IPS-18c (cell line): Measurements from ENCODE around the gene RTN4R.

Source experiments
- H3K4me3 ChIP-seq: 2 replicates; pipeline ENCODE4 v1.7.0; 2013; ENCODE audit warnings: low read depth, mild to moderate bottlenecking, low read length, moderate library complexity; ENCODE audit not compliant: insufficient read depth
- H3K9me3 ChIP-seq: one replicate; pipeline ENCODE4 v1.6.1; 2013; ENCODE audit warnings: mild to moderate bottlenecking, low read length, moderate library complexity; ENCODE audit not compliant: control insufficient read depth, insufficient read depth

The RTN4R gene

DNA sequence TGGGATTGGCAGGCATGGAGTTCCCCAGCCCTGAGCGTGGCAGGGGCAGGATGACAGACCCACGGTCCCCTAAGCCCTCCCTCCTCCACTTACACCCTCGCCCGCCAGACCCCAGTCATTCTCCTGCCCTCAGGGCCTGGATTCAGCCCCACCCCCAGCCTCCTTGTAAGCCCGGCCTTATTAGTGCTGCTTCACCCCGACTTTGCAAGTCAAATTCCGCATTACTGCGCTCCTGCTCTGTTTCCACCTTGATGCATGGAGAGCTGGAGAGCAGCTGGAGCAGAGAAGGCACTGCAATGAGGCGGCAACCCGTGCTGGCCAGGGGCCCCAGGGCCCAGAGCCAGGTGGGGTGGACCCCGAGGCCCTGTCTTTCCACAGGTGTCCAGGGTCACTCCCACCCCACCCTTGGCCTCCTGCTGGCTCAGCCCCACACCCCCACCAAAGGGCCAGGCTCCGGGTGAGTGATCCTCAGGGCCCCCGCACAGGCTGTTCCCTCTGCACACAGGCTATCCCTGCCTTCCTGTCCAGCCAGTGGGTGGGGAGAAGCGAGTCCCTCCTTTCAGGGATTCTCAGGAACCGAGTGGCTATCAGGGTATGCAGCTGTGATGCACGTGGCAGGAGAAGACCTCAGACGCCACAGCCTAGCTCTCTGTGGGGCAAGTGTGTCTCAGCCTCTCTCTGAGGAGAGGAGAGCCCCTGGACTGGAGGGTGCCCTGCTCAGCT, 36.4 kb downstream of the RTN4R start:
- Histone ChIP-seq H3K4me3 (no peak overlapping the region), H3K9me3 (no peaks in the 10 kb centered on the region)

DNA sequence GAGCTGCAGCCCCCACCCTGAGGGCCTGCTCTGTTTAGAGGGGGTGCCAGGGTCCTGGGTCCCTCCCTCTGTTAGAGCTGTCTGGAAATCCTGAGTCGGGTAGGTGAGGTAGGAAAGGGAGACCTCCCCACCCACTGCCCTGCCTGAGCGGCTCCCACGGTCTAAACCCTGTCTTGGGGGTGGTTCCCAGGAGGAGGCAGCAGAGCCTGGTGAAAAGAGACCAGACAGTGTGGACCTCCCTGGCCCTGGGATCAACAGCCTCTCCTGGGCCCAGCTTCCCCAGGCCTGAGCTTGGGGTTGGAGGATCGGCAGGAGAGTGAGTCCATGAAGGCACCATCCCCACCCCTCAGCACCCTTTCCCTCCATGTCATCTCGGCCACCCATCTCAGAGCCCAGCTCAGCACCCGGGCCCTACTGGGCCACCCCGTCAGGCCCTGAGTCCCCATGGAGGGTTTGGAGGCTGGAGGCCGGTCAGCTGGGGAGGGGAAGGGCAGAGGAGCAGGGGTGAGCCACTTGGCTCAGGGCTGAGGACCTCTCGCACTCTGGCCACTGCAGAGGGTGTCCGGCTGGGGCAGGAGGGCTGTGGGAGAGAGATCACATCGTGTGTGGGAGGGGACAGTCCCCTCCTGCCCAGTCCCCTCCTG, 37.2 kb downstream of the RTN4R start:
- Histone ChIP-seq H3K9me3 (no peaks in the 10 kb centered on the region), H3K4me3 (no peak overlapping the region)

DNA sequence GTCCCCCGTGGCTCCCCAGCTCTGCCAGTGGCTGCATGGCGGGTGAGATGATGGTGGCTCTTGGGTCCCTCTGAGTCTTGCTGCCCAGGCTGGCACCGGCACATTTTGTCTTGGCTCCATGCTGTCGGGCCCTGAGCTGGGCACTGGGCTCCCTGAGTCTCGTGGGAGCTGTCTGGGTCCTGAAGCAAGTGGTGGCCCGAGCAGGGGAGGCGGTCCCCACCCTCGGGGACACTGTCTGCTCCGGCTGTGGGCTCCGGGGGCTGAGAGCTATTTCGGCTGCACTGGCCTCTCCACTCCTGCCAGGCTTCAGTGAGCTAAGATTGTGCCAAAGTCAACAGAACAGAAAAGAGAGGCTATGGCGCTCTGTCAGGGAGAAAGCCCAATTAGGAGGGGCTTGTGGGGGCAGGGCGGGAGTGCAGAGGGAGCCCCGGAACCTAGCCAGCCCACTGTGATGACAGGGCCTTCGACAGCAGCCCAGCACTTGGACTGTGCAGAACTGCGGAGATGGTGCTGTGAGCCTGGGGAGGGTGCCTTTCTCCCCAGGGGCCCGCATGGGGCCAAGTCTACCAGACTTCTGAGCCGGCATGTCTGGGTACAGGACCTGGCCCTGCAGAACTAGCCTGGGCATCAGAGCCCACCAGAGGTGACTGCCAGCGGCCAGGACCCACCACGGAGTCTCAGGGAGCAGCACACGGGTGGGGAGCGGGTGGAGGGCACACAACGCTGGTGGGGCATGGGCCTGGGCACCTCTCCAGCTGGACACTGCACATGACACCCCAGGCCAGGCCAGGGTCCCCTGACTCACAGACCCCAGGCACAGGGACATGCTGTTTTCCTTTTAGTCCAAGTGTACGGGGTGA, 38.0 kb downstream of the RTN4R start:
- Histone ChIP-seq H3K4me3 (no peak overlapping the region), H3K9me3 (no peaks in the 10 kb centered on the region)

DNA sequence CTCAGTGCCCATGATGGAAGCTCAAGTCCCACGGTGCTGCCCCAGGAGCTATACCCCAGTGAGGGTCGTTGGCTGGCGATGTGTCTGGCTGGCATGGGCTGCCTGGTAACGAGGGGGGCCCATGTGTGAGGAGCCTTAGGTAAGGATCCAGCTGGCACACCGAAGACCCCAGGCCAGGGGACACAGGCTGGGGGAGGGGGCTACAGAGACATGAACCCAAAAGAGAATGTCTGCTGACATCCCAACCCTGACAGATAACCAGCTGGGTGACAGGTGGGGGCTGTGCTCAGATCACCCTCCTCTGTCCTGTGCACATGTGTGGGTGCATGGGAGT, 39.2 kb downstream of the RTN4R start:
- H3K9me3 ChIP-seq: no peaks in the 10 kb centered on the region
- H3K4me3 ChIP-seq: no peak overlapping the region

DNA sequence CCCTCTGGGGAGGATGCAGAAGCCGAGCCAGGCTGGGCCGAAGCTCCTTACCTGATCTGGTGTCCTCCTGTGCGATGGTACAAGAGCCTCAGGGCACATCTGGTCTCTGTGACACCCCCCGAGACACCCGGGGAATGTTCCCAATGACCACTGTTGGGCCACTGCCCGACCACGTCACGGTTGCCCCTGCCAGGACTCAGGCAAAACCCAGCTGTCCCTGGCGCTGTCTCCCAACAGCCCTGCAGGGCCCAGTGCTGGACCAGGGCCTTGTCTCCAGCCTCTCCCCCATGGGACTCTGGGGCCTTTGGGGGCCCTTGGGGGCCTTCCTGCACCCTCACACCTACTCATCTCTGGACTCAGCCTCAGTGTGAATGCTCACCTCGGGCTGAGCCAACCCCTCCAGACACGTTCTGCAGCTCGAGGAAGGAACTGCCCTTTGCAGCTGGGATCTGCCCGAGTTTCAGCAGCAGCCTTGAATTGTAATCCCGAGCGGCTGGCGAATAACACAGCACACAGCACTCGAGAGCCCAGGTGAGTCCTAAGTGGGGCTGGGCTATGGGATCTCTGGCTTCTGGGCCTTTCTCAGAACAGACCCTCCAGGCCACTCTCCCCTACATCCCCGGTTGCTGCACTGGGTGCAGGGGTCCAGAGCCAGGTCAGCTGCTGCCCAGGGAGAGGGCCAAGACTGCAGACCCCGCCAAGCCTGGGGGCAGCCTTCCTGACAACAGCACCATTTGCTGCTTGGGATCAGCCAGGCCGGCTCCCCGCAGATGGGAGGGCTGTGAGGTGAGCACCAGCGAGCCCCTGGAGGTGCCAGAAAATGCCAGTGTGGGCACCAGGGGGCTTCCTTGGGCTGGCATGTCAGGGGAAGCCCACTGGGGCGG, 39.8 kb downstream of the RTN4R start:
- Histone ChIP-seq H3K9me3 (no peaks in the 10 kb centered on the region), H3K4me3 (no peak overlapping the region)

DNA sequence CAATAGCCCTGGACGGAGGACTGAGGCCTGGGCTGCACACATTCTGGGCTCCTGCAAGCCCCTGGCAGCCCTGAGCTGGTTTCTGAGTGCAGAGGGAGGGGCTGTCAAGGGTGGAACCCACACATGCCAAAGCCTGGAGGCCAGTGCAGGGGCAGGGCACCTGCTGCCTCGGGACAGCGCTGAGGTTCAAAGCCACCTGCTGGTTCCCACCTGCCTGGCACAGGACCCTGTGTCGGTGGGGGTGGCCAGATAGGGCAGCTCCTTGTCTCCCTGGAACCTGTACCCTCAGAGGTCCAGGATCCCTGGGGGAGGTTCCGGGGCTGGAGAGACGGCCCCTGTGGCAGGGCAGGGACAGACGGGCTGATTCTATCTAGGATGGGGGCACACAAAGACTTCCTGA, 40.8 kb downstream of the RTN4R start:
- H3K4me3 ChIP-seq: no peak overlapping the region
- H3K9me3 ChIP-seq: no peaks in the 10 kb centered on the region

DNA sequence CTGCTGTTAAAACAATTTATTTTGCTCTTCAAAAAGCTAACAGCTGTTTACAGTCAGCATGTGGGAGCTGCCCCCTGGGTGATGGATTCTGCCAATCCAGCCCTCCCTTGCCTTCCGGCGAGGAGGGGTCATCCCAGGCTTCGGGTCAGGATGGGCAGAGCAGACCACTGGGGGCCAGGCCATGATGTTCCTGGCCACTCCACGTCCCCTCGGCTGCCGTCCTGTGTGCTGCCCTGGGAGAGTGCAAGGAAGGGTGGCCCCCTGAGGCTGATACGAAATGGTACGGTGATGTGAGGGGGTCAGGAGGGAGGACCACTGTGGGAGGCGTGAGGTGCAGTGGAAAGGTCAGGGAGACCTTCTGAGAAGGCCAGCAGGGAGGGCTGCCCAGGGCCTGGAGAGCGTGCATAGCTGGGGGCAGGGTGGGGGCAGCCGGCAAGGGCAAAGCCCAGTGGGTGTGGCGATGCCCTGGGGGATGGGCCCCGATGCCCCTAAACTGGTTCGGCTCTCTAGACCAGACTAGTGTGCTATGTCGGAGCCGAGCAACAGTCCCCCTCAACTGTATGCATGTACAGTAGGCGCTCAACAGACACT, 41.3 kb downstream of the RTN4R start:
- no peak overlapping the region for H3K4me3 ChIP-seq
- no peaks in the 10 kb centered on the region for H3K9me3 ChIP-seq

DNA sequence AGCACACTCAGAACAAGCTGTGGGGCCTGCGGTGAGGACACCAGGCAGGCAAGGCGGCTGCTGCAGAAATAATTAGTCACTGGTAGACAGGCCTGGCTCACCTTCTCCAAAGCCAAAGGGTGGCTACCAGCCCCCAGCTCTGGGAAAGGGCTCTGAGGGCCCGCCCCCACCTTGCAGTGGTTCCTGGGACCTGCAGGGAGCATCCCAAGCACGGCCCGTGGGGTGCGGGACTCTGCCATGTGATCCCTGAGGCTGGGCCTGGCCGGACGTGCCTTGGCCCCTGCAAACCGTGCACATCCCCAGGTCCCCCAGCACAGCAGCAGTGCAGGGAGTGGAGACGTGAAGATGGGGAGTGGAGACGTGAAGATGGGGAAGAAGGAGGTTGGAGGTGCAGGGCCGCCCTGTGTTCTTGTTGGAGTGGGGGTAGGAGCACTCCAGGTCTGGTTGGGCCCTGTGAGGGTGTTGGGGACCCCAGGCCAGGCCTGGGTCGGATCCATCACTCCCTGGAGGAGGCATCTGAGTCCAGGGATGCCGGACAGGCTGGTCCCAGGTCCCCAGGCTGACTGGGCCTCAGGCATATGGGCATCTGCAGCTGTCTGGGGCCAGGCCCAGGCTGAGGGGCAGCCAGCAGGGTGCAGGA, 41.9 kb downstream of the RTN4R start:
- Histone ChIP-seq H3K9me3 (no peaks in the 10 kb centered on the region), H3K4me3 (no peak overlapping the region)

DNA sequence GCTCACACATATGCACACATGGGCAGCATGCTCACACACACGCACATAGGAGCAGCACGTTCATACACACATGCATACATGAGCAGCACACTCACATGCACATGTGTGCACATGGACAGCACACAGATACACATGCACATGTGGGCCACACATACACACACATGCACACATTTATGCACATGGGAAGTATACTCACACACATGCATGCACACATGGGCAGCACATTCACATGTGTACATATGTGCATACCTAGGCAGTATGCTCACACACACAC, 42.5 kb downstream of the RTN4R start:
- H3K4me3 ChIP-seq: no peak overlapping the region
- H3K9me3 ChIP-seq: no peaks in the 10 kb centered on the region

DNA sequence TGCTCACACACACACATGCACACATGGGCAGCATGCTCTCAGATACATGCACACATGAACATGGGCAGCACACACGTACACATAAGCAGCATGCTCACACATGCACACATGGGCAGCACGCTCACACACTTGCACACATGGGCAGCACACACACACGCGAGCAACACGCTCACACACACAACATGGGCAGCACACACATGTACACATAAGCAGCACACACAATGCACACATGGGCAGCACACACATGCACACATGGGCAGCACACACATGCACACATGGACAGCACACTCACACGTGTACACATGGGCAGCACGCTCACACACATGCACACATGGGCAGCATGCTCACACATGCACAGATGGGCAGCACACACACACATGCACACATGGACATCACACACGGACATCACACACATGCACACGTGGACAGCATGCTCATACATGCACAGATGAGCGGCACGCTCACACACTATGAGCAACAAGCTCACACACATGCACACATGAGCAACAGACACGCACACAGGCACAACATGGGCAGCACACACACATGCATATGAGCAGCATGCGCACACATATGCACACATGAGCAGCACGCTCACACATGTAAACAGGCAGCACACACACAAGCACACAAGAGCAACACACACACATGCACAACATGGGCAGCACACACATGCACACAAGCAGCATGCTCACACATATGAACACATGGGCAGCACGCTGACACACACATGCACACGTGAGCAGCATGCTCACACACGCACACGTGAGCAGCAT, 43.0 kb downstream of the RTN4R start:
- Histone ChIP-seq H3K9me3 (no peaks in the 10 kb centered on the region), H3K4me3 (no peak overlapping the region)

DNA sequence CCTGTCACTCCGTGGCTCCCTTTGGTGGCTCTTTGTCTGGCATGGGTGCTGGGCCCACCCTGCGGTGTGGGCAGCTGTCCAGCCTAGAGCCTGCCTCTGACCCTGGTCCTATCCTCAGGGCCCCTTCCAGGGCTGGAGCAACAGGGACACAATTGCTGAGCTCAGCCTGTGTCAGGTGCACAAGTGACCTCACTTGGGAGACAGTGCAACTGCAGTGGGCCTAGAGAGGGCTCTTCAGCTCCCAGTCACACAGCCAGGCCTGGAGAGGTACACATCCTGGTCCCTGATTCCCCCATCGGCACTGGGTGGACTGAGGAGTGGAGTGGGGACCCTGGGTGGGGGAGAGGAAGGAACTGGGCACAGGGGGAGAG, 43.9 kb downstream of the RTN4R start:
- no peaks in the 10 kb centered on the region for H3K9me3 ChIP-seq
- no peak overlapping the region; the same call in 1 of the 2 replicates for H3K4me3 ChIP-seq

DNA sequence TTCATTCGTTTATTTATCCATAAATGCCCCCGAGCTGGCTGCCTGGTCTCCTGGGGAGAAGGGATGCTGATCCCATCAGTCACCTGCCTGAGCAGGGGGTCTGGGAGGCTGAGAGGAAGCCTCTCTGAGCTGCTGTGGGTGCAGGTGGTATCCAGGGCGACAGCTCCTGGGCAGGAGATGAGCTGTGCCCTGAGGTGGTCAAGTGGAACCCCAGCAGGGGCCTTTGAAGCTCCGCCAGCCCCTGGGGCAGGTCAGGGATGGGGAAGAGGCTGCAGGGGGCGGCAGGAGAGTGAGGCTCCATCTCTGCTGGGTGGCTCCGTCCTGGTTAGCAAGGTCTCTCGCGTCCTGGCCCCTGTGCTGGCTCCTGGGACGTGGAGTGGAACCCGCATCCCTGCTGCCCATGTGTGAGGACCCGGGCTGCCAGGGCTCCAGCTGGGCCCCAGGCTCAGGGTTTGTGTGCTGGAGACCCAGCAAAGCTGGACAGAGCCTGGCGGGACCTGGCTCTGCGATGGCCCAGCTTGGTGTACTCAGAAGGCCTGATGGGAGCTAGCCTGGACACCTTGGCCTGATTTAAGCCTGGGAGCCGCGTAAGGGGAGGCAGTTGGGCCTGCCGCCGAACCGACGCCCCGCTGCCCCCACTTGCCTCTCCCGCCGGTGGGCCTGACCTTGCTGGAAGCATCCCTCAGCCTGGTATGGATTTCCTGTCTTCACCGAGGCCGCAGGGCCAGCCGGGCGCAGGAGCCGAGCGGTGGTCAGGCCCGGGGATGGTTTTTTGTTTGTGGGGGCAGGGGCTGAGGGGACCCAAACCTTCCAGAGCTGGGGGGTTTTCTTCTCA, 44.5 kb downstream of the RTN4R start:
- Histone ChIP-seq H3K4me3 (no peak overlapping the region), H3K9me3 (no peaks in the 10 kb centered on the region)

DNA sequence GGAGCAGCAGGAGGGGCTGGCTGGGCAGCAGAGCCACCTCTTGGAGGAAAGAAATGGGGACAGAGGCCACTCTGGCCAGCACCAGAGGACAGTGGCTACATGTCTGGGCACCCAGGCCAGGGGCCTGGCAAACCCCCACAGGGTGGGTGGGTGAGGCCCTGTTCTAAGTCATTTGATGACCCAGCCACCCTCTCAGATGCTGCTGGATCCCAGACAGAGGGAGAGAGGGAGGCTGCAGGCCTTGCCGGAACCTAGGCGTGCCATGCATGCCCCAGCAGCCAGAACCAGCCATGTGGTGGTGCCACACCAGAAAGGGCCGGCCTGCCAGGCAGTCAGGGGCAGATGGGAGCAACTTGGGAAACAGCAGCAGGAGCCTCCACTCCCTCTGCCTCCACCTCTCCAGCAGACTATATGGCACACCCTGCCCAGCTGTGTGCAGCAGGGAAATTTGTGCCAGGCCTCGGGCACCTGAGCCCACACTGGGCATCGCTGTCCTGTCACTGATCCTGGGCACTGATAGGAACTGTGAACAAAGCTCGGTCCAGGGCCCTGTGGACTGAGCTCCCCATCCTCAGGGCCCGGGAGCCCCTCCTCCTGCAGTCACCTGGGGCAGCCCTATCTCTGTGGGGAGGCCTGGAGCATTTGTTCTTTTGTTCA, 45.2 kb downstream of the RTN4R start:
- H3K4me3 ChIP-seq: no peak overlapping the region
- no peaks in the 10 kb centered on the region for H3K9me3 ChIP-seq

DNA sequence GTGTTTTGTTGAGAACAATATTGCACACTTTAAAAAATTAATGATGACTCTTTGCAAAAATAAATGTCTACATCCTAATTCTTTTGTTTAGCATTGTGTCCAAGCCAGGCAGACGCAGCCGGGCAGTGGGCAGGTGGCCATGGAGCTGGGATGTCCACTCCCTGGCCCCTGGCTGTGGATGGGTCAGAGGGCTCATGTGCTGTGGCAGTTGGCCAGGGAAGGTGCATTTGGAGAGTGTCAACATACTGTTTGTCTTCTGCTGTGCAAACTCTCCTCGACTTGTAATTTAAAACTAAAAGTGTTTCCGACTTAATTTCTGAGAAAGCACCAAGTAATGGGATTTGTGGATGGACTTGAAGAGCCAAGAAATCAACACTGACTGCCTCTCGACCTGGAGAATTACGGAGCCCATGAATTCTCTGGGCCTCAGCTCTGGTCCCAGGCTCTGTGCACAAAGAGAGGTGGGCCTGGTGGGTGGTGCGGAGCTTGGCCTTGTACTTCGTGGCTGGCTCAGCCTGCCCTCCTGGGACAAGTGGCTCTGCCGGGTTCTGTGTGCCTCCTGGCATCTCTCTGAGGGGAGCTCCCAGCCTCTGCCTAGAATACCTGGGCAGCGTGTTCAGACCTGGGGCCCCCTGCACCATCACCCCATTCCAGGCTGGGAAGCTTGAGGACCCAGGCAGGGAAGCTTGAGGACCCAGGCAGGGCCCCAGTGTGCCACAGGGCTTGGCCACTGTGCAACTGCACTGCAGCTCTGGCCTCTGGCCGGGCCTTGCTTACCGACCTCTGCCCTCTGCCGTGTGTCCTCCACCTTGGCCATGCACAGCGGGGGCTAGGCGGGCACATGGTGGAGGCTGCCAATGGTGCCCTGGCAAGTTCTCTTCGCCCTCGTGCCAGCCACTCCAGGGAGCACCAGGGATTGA, 46.4 kb downstream of the RTN4R start:
- H3K4me3 ChIP-seq: no peak overlapping the region
- H3K9me3 ChIP-seq: no peaks in the 10 kb centered on the region
